ENCODE results near the gene HHAT. TPM values are rescaled to one million over a fixed set of nuclear protein-coding genes. Genes with fewer than 3 reads are reported as not detected.

The HHAT gene
- polyA plus RNA-seq, 2 of the 4 experiments (the other 2 are of a cell fraction) = 3.8 to 4.5 TPM

DNA sequence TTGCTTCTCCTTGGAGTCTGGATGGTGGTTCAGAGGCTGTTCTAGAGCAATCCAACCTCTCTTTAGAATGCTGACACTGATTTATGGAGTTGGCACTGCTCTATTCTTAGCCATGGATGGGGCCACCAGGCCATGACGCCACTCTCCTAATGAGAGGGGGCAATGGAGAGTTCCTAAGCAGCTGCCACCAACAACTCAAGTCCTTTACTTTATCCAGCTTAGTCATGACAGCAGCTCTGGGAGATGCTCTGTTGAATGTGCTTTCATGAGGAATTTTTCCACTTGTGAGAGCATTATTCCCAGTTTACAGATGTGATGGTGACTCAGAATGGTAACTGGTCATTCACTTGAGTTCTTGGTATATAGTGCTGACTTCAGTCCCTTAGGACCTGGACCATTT lies 366.3 kb downstream of the HHAT start:
- DNase-seq (ENCODE audit: low read depth in 1 of 2, low spot score in 1 of 2) (no peak), FAIRE-seq (no peak), ATAC-seq (no peak)
- Histone ChIP-seq H3K27ac (peak overlapping the region in 1 of 2 experiments; percentile 51; a peak in 1 of 6 replicates), H3K4me2 (no peak overlapping the region), H3K4me1 (peaks cover 17% of the 10 kb centered on the region), H3K4me3 (no peak overlapping the region), H3K9me3 (no peaks in the 10 kb centered on the region)
- ChIA-PET POLR2A (no interaction called here), CTCF (interaction anchor here (1.0 to 4.8 kb wide), 3 partner anchors 58 to 439 kb away, joined by 3 to 15 read pairs (median 4); partner anchors contain the start of gene KCNH1)
- TF ChIP-seq CEBPB (IDR thresholded peaks at IDR 0.05) (no peak), JUNB (IDR thresholded peaks at IDR 0.05) (no peak), RFX5 (IDR thresholded peaks at IDR 0.05) (no peak), HOXA7 (CRISPR knock-in tag; IDR thresholded peaks at IDR 0.05) (no peak), HOXB13 (CRISPR knock-in tag; IDR thresholded peaks at IDR 0.05; ENCODE audit: low read depth) (no peak), FOSL2 (IDR thresholded peaks at IDR 0.05) (no peak), FOSL2 (CRISPR knock-in tag; IDR thresholded peaks at IDR 0.05) (no peak), HEYL (CRISPR knock-in tag; IDR thresholded peaks at IDR 0.05) (no peak), TFCP2L1 (CRISPR knock-in tag; IDR thresholded peaks at IDR 0.05) (no peak), BHLHE40 (IDR thresholded peaks at IDR 0.05; ENCODE audit: low read depth, low read length) (no peak), EHF (CRISPR knock-in tag; IDR thresholded peaks at IDR 0.05) (no peak), HDAC2 (IDR thresholded peaks at IDR 0.05) (no peak), NR3C1 (IDR thresholded peaks at IDR 0.05) (no peak)
- TF ChIP-seq, protein P1, sequence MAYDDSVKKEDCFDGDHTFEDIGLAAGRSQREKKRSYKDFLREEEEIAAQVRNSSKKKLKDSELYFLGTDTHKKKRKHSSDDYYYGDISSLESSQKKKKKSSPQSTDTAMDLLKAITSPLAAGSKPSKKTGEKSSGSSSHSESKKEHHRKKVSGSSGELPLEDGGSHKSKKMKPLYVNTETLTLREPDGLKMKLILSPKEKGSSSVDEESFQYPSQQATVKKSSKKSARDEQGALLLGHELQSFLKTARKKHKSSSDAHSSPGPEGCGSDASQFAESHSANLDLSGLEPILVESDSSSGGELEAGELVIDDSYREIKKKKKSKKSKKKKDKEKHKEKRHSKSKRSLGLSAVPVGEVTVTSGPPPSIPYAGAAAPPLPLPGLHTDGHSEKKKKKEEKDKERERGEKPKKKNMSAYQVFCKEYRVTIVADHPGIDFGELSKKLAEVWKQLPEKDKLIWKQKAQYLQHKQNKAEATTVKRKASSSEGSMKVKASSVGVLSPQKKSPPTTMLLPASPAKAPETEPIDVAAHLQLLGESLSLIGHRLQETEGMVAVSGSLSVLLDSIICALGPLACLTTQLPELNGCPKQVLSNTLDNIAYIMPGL (CRISPR knock-in tag; IDR thresholded peaks at IDR 0.05; ENCODE audit: borderline replicate concordance) = no peak
- TF ChIP-seq, protein P2, sequence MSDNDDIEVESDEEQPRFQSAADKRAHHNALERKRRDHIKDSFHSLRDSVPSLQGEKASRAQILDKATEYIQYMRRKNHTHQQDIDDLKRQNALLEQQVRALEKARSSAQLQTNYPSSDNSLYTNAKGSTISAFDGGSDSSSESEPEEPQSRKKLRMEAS (IDR thresholded peaks at IDR 0.05) = no peak
- TF ChIP-seq, protein P3, sequence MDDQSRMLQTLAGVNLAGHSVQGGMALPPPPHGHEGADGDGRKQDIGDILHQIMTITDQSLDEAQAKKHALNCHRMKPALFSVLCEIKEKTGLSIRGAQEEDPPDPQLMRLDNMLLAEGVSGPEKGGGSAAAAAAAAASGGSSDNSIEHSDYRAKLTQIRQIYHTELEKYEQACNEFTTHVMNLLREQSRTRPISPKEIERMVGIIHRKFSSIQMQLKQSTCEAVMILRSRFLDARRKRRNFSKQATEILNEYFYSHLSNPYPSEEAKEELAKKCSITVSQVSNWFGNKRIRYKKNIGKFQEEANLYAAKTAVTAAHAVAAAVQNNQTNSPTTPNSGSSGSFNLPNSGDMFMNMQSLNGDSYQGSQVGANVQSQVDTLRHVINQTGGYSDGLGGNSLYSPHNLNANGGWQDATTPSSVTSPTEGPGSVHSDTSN (IDR thresholded peaks at IDR 0.05) = no peak
- WGBS (ENCODE audit: missing lambda C conversion rate) = 58% methylated on average over 1 of the region's 1 CpG

DNA sequence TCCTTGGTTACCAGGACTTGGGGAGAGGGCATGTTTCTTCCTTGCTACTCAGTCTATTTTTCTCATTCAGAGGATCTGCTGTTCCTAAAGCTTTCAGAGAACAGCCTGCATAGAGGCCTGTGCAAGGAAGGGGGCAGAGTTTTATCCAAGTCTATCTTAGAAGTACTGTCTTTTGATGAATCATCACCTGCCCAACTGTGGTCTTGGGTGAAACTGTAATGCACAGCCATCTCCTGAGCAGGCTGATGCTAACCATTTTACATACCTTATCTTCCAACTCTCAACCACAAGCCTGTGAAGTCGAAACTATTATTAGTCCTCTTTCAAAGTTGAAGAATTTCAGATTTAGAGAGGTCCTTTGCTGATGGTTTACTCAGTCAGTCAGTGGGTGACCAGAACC lies 368.0 kb downstream of the HHAT start:
- CTCF ChIA-PET = interaction anchor here (0.6 to 4.8 kb wide), 3 partner anchors 112 to 437 kb away, joined by 3 to 15 read pairs (median 4); partner anchors contain the start of gene KCNH1
- Histone ChIP-seq H3K4me1 (peaks cover 17% of the 10 kb centered on the region; the same call in 2 of the 3 replicates), H3K27ac (peak overlapping the region in 1 of 2 experiments; percentile 34; a peak in 1 of 6 replicates), H3K9me3 (0 out of 3 replicates have a peak, but pooled peaks cover 2% of the 10 kb centered on the region), H3K4me2 (no peak overlapping the region), H3K4me3 (no peak overlapping the region)
- TF ChIP-seq EHF (CRISPR knock-in tag; IDR thresholded peaks at IDR 0.05) (no peak), CBX8 (IDR thresholded peaks at IDR 0.05) (no peak), HDAC2 (IDR thresholded peaks at IDR 0.05) (no peak), SMC3 (IDR thresholded peaks at IDR 0.05) (no peak), JUNB (IDR thresholded peaks at IDR 0.05) (no peak), CBX2 (IDR thresholded peaks at IDR 0.05; ENCODE audit: borderline replicate concordance, low read depth) (no peak), EP300 (IDR thresholded peaks at IDR 0.05) (no peak), ESRRA (IDR thresholded peaks at IDR 0.05; ENCODE audit: borderline replicate concordance, low read length) (no peak), NFE2L2 (conservative IDR thresholded peaks at IDR 0.05; ENCODE audit: low read length) (no peak), HOXB13 (CRISPR knock-in tag; IDR thresholded peaks at IDR 0.05; ENCODE audit: low read depth) (no peak), RARB (CRISPR knock-in tag; IDR thresholded peaks at IDR 0.05) (no peak)
- TF ChIP-seq, protein P2 (IDR thresholded peaks at IDR 0.05) = no peak
- TF ChIP-seq, protein P3 (IDR thresholded peaks at IDR 0.05) = no peak
- TF ChIP-seq, protein P4, sequence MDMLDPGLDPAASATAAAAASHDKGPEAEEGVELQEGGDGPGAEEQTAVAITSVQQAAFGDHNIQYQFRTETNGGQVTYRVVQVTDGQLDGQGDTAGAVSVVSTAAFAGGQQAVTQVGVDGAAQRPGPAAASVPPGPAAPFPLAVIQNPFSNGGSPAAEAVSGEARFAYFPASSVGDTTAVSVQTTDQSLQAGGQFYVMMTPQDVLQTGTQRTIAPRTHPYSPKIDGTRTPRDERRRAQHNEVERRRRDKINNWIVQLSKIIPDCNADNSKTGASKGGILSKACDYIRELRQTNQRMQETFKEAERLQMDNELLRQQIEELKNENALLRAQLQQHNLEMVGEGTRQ (IDR thresholded peaks at IDR 0.05) = no peak
- TF ChIP-seq, protein P5, sequence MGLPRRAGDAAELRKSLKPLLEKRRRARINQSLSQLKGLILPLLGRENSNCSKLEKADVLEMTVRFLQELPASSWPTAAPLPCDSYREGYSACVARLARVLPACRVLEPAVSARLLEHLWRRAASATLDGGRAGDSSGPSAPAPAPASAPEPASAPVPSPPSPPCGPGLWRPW (IDR thresholded peaks at IDR 0.05) = no peak
- TF ChIP-seq, protein P1 (CRISPR knock-in tag; IDR thresholded peaks at IDR 0.05; ENCODE audit: borderline replicate concordance) = no peak
- FAIRE-seq = no peak
- 5% methylated on average over 1 of the region's 1 CpG for WGBS (ENCODE audit: missing lambda C conversion rate)
- POLR2A ChIA-PET = no interaction called here
- DNase-seq (ENCODE audit: low read depth in 1 of 2, low spot score in 1 of 2) = no peak
- peak in 1 of 2 experiments; percentile 52; a peak in 2 of 6 replicates for ATAC-seq
